AG09309 (cell line): ENCODE data around the gene RPS6KC1.

Source experiments
- DNase-seq: peaks from one replicate; pipeline ENCODE4 v3.0.0-alpha.2; 2010; ENCODE audit warnings: low read depth
- H3K4me3 ChIP-seq: 2 replicates; pipeline ENCODE4 v1.5.1; 2011; ENCODE audit warnings: mild to moderate bottlenecking, low read depth, low read length, moderate library complexity; ENCODE audit not compliant: control insufficient read depth
- CTCF ChIP-seq: IDR thresholded peaks from 2 replicates; pipeline ENCODE4 v1.5.1; 2011; ENCODE audit warnings: mild to moderate bottlenecking, low read depth, low read length, inconsistent platforms; ENCODE audit not compliant: insufficient read depth, control insufficient read depth; ENCODE audit errors: missing control alignments

Gene RPS6KC1

GRCh38 chr1:213245260-213245910 is 194.3 kb downstream of the RPS6KC1 start:
- TF ChIP-seq CTCF, result no peak
- no peak for DNase-seq
- H3K4me3 ChIP-seq, result no peak overlapping the region

GRCh38 chr1:213247038-213247437 is 196.0 kb downstream of the RPS6KC1 start:
- no peak for DNase-seq
- no peak overlapping the region for H3K4me3 ChIP-seq
- TF ChIP-seq CTCF, result no peak

GRCh38 chr1:213249395-213249794 is 198.4 kb downstream of the RPS6KC1 start:
- H3K4me3 ChIP-seq, result no peak overlapping the region
- TF ChIP-seq CTCF, result no peak
- no peak for DNase-seq

- DNase-seq, result no peak
- no peak for TF ChIP-seq CTCF
- H3K4me3 ChIP-seq, result no peak overlapping the region
Measured at GRCh38 chr1:213250041-213250440, 199.0 kb downstream of the RPS6KC1 start.

- DNase-seq, result no peak
- H3K4me3 ChIP-seq, result no peak overlapping the region
- TF ChIP-seq CTCF, result no peak
Measured at GRCh38 chr1:213250446-213250845, 199.4 kb downstream of the RPS6KC1 start.

GRCh38 chr1:213251972-213252371 is 200.9 kb downstream of the RPS6KC1 start:
- no peak overlapping the region for H3K4me3 ChIP-seq
- no peak for DNase-seq
- TF ChIP-seq CTCF, result no peak
